ENCODE data around the gene MTMR8.

MTMR8 gene

DNA sequence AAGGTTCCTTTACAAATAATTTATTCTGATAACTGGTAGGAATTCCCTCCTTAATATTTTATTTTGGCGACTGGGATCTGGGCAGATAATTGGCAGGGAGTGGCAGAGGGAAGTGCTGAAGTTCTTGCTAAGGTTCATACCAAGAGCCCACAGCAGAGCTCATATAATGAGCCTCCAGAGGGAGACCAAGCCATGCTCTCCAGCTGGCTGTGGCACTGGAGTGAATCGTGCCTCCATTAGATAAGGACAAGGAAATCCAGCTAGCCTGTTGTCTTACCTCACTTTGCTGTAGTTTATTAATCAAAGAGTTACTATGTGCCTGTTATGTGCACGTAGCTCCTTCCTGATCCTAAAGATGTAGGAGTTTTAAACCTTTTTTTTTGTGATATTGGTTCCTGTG is 166.1 kb downstream of the MTMR8 start:
- Histone ChIP-seq H3K9me3 (no peaks in the 10 kb centered on the region), H3K27me3 (no peaks in the 10 kb centered on the region), H3K4me3 (ENCODE audit: low read depth in 1 of 2, low read length in 1 of 2) (no peak overlapping the region), H3K27ac (no peak overlapping the region), H3K4me1 (ENCODE audit: control insufficient read depth in 1 of 2, insufficient read depth in 1 of 2, low read depth in 1 of 2, low read length in 1 of 2) (no peaks in the 10 kb centered on the region), H3K36me3 (no peaks in the 10 kb centered on the region)
- TF ChIP-seq, protein P1, sequence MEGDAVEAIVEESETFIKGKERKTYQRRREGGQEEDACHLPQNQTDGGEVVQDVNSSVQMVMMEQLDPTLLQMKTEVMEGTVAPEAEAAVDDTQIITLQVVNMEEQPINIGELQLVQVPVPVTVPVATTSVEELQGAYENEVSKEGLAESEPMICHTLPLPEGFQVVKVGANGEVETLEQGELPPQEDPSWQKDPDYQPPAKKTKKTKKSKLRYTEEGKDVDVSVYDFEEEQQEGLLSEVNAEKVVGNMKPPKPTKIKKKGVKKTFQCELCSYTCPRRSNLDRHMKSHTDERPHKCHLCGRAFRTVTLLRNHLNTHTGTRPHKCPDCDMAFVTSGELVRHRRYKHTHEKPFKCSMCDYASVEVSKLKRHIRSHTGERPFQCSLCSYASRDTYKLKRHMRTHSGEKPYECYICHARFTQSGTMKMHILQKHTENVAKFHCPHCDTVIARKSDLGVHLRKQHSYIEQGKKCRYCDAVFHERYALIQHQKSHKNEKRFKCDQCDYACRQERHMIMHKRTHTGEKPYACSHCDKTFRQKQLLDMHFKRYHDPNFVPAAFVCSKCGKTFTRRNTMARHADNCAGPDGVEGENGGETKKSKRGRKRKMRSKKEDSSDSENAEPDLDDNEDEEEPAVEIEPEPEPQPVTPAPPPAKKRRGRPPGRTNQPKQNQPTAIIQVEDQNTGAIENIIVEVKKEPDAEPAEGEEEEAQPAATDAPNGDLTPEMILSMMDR (IDR thresholded peaks at IDR 0.05), result no peak

Measured in neutrophil (primary cell).